ENCODE results near the gene INAVA.
"Not testable (repeated sequence)": the region's sequence is repeated elsewhere in the genome, so short reads cannot be mapped to it uniquely, and the experiment has no call there.

DNA sequence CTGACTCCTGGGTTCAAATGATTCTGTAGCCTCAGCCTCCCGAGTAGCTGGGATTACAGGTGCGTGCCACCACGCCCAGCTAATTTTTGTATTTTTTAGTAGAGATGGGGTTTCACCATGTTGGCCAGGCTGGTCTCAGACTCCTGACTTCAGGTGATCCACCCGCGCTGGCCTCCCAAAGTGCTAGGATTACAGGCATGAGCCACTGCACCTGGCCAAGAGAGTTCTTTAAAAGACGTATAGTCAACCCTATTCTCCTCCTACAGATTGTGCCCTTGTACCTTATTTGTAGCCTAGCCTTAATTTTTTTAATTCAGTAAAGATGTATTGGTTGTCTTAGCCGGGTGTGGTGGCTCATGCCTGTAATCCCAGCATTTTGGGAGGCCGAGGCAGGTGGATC lies 35.6 kb downstream of the INAVA start:
- not testable (repeated sequence) for TF ChIP-seq EZH2 (IDR thresholded peaks at IDR 0.05; ENCODE audit: borderline replicate concordance, low read depth, low read length, severe bottlenecking)
- TF ChIP-seq, protein P1, sequence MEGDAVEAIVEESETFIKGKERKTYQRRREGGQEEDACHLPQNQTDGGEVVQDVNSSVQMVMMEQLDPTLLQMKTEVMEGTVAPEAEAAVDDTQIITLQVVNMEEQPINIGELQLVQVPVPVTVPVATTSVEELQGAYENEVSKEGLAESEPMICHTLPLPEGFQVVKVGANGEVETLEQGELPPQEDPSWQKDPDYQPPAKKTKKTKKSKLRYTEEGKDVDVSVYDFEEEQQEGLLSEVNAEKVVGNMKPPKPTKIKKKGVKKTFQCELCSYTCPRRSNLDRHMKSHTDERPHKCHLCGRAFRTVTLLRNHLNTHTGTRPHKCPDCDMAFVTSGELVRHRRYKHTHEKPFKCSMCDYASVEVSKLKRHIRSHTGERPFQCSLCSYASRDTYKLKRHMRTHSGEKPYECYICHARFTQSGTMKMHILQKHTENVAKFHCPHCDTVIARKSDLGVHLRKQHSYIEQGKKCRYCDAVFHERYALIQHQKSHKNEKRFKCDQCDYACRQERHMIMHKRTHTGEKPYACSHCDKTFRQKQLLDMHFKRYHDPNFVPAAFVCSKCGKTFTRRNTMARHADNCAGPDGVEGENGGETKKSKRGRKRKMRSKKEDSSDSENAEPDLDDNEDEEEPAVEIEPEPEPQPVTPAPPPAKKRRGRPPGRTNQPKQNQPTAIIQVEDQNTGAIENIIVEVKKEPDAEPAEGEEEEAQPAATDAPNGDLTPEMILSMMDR (IDR thresholded peaks at IDR 0.05; ENCODE audit: borderline replicate concordance, extremely low read depth, low read length, poor library complexity, severe bottlenecking), result not testable (repeated sequence)

All from DND-41 (cell line).